ENCODE data around the gene ANKS1A. TPM values are rescaled to one million over a fixed set of nuclear protein-coding genes. Genes with fewer than 3 reads are reported as not detected.
"Not testable (repeated sequence)": the region's sequence is repeated elsewhere in the genome, so short reads cannot be mapped to it uniquely, and the experiment has no call there.

ANKS1A gene
- total and polyA plus RNA-seq, 12 donors: 7.1 to 36.3 (median 29.9) TPM

GRCh38 chr6:34928220-34928619 lies 39.2 kb downstream of the ANKS1A start:
- Histone ChIP-seq H3K27ac (peak overlapping the region in 1 of 10 donors; percentile 6), H3K4me1 (peaks cover 0 to 28% (median 20%) of the 10 kb centered on the region in 9 donors), H3K4me3 (no peak overlapping the region), H3K36me3 (no peaks in the 10 kb centered on the region), H3K27me3 (no peaks in the 10 kb centered on the region), H3K9me3 (no peaks in the 10 kb centered on the region)
- DNase-seq (no peak), ATAC-seq (no peak)
- 72 to 75% methylated on average over 3 of the region's 3 CpGs for WGBS, 2 donors
- no peak for TF ChIP-seq CTCF (IDR thresholded peaks at IDR 0.05)
- intact Hi-C loops (cut with DNase I): no loop called here

- H3K4me1 ChIP-seq: peaks cover 0 to 31% (median 21%) of the 10 kb centered on the region in 9 donors
- no peak overlapping the region for H3K4me3 ChIP-seq
- no peak for DNase-seq
- ATAC-seq: no peak
- intact Hi-C loops (cut with DNase I): no loop called here
- no peaks in the 10 kb centered on the region for H3K36me3 ChIP-seq
- no peaks in the 10 kb centered on the region for H3K27me3 ChIP-seq
- TF ChIP-seq CTCF (IDR thresholded peaks at IDR 0.05): no peak
- no peaks in the 10 kb centered on the region for H3K9me3 ChIP-seq
- 85 to 96% methylated on average over 1 of the region's 1 CpG for WGBS, 2 donors
- no peak overlapping the region for H3K27ac ChIP-seq
These were observed 39.6 kb downstream of the ANKS1A start for GRCh38 chr6:34928695-34929094.

GRCh38 chr6:34929241-34929978 lies 40.4 kb downstream of the ANKS1A start:
- DNase-seq (no peak), ATAC-seq (no peak)
- no peak for TF ChIP-seq CTCF (IDR thresholded peaks at IDR 0.05)
- H3K9me3 ChIP-seq: no peaks in the 10 kb centered on the region
- peaks cover 0 to 38% (median 27%) of the 10 kb centered on the region in 9 donors for H3K4me1 ChIP-seq
- WGBS, 2 donors: 42 to 47% methylated on average over 4 of the region's 4 CpGs
- no peak overlapping the region for H3K4me3 ChIP-seq
- H3K27ac ChIP-seq: no peak overlapping the region
- no peaks in the 10 kb centered on the region for H3K27me3 ChIP-seq
- no peaks in the 10 kb centered on the region for H3K36me3 ChIP-seq
- intact Hi-C loops (cut with DNase I): no loop called here

- intact Hi-C loops (cut with DNase I): loop anchor here in 1 of 10 donors (5.0 kb wide), 1 partner anchor 33 kb away; no protein-coding TSS in a partner anchor
- ATAC-seq (no peak), DNase-seq (no peak)
- Histone ChIP-seq H3K4me3 (no peak overlapping the region), H3K27ac (no peak overlapping the region), H3K4me1 (peaks cover 0 to 46% (median 35%) of the 10 kb centered on the region in 9 donors), H3K9me3 (no peaks in the 10 kb centered on the region), H3K27me3 (no peaks in the 10 kb centered on the region), H3K36me3 (no peaks in the 10 kb centered on the region)
- WGBS, 2 donors: 66 to 73% methylated on average over 3 of the region's 3 CpGs
- TF ChIP-seq CTCF (IDR thresholded peaks at IDR 0.05): no peak
These were observed 41.2 kb downstream of the ANKS1A start for GRCh38 chr6:34930221-34930620.

- peaks cover 0 to 54% (median 42%) of the 10 kb centered on the region in 9 donors for H3K4me1 ChIP-seq
- not testable (repeated sequence) for H3K27ac ChIP-seq, H3K36me3 ChIP-seq, H3K4me3 ChIP-seq, ATAC-seq, DNase-seq, H3K9me3 ChIP-seq, H3K27me3 ChIP-seq
- intact Hi-C loops (cut with DNase I): loop anchor here in 1 of 10 donors (5.0 kb wide), 1 partner anchor 35 kb away; no protein-coding TSS in a partner anchor
- WGBS, 2 donors: 85 to 93% methylated on average over 12 of the region's 12 CpGs
These were observed 43.1 kb downstream of the ANKS1A start for GRCh38 chr6:34932202-34932601.
